ENCODE data around the gene ZNF414. TPM values are rescaled to one million over a fixed set of nuclear protein-coding genes. Genes with fewer than 3 reads are reported as not detected.

ZNF414 gene
- total RNA-seq, 1 donor from 2014 or later = 22.9 TPM

DNA sequence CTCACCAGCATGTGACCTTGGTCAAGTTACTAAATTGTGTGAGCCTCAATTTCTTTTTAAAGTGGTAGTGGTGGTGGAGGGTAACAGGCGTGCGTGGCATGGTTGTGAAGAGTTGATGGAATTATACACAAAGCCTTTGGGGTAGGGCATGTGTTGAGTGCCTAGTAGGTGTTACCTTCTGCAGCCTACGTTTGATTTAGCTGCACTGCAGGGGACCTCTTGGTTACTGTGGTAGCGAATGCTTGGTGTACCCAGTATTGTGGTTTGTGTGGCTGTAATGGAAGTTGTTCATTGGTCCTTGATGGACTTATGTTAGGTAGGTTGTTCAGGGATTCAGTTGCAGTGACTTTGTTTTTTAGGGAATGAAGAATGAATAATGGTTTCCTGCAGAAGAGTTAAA is 36.1 kb downstream of the ZNF414 start:
- Mint-ChIP-seq H3K27me3 (ENCODE audit: unreplicated experiment) (peaks cover 13% of the 10 kb centered on the region), H3K4me1 (ENCODE audit: unreplicated experiment) (no peaks in the 10 kb centered on the region), H3K4me3 (ENCODE audit: unreplicated experiment) (no peak overlapping the region), H3K27ac (ENCODE audit: unreplicated experiment) (peak overlapping the region; percentile 33), H3K9me3 (ENCODE audit: unreplicated experiment) (no peaks in the 10 kb centered on the region), H3K36me3 (ENCODE audit: low read depth, unreplicated experiment) (peaks cover 55% of the 10 kb centered on the region)
- DNase-seq (ENCODE audit: low spot score) = no peak
- TF ChIP-seq, protein P1, sequence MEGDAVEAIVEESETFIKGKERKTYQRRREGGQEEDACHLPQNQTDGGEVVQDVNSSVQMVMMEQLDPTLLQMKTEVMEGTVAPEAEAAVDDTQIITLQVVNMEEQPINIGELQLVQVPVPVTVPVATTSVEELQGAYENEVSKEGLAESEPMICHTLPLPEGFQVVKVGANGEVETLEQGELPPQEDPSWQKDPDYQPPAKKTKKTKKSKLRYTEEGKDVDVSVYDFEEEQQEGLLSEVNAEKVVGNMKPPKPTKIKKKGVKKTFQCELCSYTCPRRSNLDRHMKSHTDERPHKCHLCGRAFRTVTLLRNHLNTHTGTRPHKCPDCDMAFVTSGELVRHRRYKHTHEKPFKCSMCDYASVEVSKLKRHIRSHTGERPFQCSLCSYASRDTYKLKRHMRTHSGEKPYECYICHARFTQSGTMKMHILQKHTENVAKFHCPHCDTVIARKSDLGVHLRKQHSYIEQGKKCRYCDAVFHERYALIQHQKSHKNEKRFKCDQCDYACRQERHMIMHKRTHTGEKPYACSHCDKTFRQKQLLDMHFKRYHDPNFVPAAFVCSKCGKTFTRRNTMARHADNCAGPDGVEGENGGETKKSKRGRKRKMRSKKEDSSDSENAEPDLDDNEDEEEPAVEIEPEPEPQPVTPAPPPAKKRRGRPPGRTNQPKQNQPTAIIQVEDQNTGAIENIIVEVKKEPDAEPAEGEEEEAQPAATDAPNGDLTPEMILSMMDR (IDR thresholded peaks at IDR 0.05; ENCODE audit: unreplicated experiment) = no peak

DNA sequence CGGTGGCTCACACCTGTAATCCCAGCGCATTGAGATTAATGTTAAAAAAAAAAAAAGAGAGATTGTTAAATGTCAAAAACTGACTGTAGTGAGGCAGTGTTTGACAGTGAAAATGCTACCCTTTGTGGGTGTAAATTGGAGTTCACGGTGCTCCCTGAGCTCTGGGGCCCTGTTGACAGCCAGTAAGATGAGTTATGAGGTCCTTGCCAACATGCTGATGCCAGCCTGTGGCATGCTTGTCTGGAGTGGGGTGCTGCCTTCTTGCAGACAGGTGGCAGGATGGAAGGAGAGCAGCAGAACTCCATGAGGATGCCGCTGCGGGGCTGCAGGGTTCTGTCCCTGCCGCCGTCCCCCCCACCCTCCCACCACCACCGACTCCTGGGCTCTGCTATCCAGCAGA is 37.4 kb downstream of the ZNF414 start:
- Mint-ChIP-seq H3K9me3 (ENCODE audit: unreplicated experiment) (no peaks in the 10 kb centered on the region), H3K4me3 (ENCODE audit: unreplicated experiment) (no peak overlapping the region), H3K27me3 (ENCODE audit: unreplicated experiment) (peaks cover 13% of the 10 kb centered on the region), H3K36me3 (ENCODE audit: low read depth, unreplicated experiment) (peaks cover 52% of the 10 kb centered on the region), H3K4me1 (ENCODE audit: unreplicated experiment) (no peaks in the 10 kb centered on the region), H3K27ac (ENCODE audit: unreplicated experiment) (peak overlapping the region; percentile 52)
- DNase-seq (ENCODE audit: low spot score) = no peak
- TF ChIP-seq, protein P1 (IDR thresholded peaks at IDR 0.05; ENCODE audit: unreplicated experiment) = no peak

GRCh38 chr19:8475005-8475404 is 39.0 kb downstream of the ZNF414 start:
- Mint-ChIP-seq H3K27ac (ENCODE audit: unreplicated experiment) (no peak overlapping the region), H3K36me3 (ENCODE audit: low read depth, unreplicated experiment) (peaks cover 59% of the 10 kb centered on the region), H3K4me1 (ENCODE audit: unreplicated experiment) (no peaks in the 10 kb centered on the region), H3K27me3 (ENCODE audit: unreplicated experiment) (peaks cover 7% of the 10 kb centered on the region), H3K9me3 (ENCODE audit: unreplicated experiment) (no peaks in the 10 kb centered on the region), H3K4me3 (ENCODE audit: unreplicated experiment) (peak overlapping the region; percentile 31)
- no peak for DNase-seq (ENCODE audit: low spot score)
- TF ChIP-seq, protein P1 (IDR thresholded peaks at IDR 0.05; ENCODE audit: unreplicated experiment) = no peak

DNA sequence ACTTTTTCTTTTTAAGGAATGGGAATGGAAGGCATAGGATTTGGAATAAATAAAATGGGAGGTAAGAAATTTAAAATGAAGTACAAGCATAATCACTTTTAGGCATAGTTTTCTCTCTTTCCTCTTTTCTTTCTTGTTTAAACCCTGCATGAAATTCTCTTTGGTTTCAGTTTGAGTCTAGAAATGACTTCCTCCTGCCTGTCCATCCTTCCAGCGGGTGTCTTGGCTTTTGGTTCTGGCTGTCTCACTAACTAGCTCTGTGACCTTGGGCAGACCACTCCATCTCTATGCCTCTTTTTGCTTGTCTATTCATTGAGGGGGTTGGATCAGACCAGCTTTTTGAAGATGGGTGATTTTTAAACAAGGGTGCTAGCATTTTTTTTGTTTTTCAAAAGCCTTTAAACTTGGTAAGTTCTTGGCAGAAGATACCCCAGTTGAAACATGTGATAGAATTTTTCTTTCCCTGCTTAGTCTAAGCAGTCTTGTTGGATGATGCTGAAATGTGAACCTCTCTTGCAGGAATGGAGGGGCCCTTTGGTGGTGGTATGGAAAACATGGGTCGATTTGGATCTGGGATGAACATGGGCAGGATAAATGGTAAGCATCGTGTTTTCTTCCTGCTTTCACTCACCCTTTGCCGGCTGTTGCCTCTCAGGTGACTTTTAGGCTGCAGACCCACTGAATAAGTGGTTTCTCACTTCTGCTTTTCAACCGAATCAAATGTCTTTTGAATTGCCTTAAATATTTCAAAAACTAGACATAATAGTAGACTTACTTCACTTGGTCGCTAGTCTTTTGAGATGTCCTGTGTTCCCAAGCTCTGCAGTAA is 40.1 kb downstream of the ZNF414 start:
- H3K4me1 Mint-ChIP-seq (ENCODE audit: unreplicated experiment) = peaks cover 6% of the 10 kb centered on the region
- no peak overlapping the region for H3K27ac Mint-ChIP-seq (ENCODE audit: unreplicated experiment)
- no peaks in the 10 kb centered on the region for H3K9me3 Mint-ChIP-seq (ENCODE audit: unreplicated experiment)
- no peak for DNase-seq (ENCODE audit: low spot score)
- H3K4me3 Mint-ChIP-seq (ENCODE audit: unreplicated experiment) = no peak overlapping the region
- TF ChIP-seq, protein P1 (IDR thresholded peaks at IDR 0.05; ENCODE audit: unreplicated experiment) = no peak
- H3K27me3 Mint-ChIP-seq (ENCODE audit: unreplicated experiment) = peaks cover 9% of the 10 kb centered on the region
- peaks cover 69% of the 10 kb centered on the region for H3K36me3 Mint-ChIP-seq (ENCODE audit: low read depth, unreplicated experiment)
